Dermis microvascular lymphatic vessel endothelial cell (primary cell): ENCODE measurements around the gene SYNE1. TPM values are rescaled to one million over a fixed set of nuclear protein-coding genes. Genes with fewer than 3 reads are reported as not detected.
A peak's percentile ranks its signal among the peaks of the same experiment; 100 is the strongest.
"Not testable (repeated sequence)": the region's sequence is repeated elsewhere in the genome, so short reads cannot be mapped to it uniquely, and the experiment has no call there.

Experiments used
- DNase-seq, 2 donors: peaks; one replicate each; pipeline versions ENCODE4 v3.0.0 to v3.0.0-alpha.2; 2010; ENCODE audit warnings: low read depth in 2 of 2
- total RNA-seq: library from RNA; depleted of rRNA; stranded (reverse); fragments of >200 nt; gene quantifications from 2 replicates; pipeline ENCODE4 v1.2.1, GENCODE V29; 2014

The SYNE1 gene
- 41.3 and 62.8 TPM in 2 replicates for total RNA-seq

DNA sequence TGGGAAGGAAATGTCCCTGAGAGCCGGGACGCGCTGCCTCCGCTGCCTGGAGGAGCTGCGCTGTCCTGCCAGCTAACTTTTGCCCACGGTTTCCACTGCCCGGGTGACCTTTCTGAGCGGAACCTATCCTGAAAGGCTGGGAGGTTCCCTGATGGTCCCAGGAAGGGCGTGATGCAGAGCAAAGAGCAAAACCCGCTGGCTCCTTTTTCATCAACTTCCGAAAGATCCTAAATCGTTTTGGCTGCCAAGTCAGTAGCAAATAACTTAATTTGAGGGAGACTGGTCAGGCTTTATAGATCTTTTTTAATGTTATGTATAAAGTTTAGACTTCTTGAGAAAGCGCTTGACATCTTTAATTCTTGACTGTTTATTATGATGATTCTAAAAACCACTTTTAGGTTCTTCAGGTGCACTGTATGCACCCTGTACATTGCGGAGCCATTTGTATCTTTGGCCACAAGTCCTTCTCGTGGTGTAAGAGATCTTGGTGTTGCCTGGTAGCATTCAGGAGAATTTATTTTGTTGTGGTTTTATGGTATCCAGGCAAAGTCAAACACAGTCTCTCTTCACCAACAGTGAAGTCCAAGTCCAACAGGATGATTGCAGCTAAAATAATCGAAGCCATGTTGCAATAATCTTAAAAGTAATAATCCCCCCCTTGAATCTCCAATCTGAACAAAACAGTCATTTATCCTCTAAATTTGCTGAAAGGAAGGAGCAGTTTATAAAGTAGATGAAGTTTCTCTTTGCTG lies at the start of gene SYNE1:
Gene SYNE1, minus strand, starts transcription at position 67 of the 752 bp plus-strand sequence. CDS start 9,031 bp downstream, outside the sequence.
- no peak for DNase-seq

DNA sequence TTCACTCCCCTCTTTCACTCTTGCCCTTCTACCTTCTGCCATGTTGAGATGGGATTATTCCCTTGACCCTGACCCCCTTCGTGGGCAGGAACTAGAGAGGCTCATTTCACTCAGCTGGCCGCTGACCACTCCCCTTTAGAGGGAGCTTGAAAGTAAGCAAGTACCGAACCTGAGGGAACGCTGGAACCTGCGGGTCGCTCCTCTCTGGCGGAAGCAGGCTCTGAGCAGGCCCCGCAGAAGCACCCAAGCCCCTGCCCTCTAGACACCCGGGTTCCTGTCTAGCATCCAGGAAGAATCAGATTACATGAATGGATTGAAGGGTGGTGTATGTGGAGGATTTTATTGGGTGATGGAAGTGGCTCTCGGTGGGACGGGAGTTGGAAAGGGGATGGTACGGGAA lies 48.7 kb upstream of the SYNE1 start:
- DNase-seq = no peak

- not testable (repeated sequence) for DNase-seq
Observed at GRCh38 chr6:152682935-152683334, 45.8 kb upstream of the SYNE1 start.

GRCh38 chr6:152682141-152682540 lies 45.0 kb upstream of the SYNE1 start:
- no peak for DNase-seq

DNA sequence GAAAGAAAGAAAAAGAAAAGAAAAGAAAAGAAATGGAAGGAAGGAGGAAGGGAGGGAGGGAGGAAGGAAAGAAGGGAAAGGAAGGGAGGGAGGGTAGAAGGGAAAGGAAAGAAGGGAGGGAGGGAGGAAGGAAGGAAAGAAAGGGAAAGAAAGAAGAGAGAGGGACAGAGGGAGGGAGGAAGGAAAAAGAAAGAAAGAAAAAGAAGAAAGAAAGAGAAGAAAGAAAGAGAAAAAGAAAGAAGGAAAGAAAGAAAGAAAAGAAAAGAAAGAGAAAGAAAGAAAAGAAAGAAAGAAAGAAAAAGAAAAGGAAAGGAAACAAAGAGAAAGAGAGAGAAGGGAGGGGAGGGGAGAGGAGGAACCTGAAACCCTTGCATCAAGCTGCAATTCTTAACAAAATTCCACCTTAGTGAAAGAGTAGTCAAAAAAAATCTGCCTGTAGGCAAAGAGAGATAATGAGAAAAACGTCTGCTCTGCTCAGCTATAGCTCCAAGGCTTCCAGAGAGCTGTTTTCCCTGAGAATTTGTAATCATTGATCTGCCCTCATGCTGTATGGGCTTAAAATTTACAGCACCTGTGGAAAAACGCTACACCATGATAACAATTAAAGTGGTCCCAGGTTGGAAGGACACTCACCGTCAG lies 43.8 kb upstream of the SYNE1 start:
- no peak for DNase-seq

- no peak for DNase-seq
Observed at GRCh38 chr6:152680151-152680550, 43.0 kb upstream of the SYNE1 start.

GRCh38 chr6:152673236-152673635 lies 36.1 kb upstream of the SYNE1 start:
- DNase-seq = peak in 1 of 2 donors; percentile 59

GRCh38 chr6:152671171-152671570 lies 34.0 kb upstream of the SYNE1 start:
- DNase-seq = peak; percentile 39 to 51

- DNase-seq = peak; percentile 52 to 59
Observed at GRCh38 chr6:152669895-152670294, 32.7 kb upstream of the SYNE1 start.

DNA sequence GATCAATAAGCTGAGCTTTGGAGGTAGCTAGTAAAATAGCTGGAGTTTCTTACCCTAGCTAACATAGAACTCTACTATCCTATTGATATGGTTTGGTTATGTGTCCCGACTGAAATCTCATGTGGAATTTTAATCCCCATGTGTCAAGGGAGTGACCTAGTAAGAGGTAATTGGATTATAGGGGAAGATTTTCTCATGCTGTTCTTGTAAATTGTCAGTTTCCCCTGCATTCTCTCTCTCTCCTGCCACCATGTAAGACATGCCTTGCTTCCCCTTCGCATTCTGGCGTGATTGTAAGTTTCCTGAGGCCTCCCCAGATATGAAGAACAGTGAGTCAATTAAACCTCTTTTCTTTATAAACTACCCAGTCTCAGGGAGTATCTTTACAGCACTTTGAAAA lies 24.6 kb upstream of the SYNE1 start:
- DNase-seq = no peak

GRCh38 chr6:152651986-152652385 lies 14.8 kb upstream of the SYNE1 start:
- no peak for DNase-seq

DNA sequence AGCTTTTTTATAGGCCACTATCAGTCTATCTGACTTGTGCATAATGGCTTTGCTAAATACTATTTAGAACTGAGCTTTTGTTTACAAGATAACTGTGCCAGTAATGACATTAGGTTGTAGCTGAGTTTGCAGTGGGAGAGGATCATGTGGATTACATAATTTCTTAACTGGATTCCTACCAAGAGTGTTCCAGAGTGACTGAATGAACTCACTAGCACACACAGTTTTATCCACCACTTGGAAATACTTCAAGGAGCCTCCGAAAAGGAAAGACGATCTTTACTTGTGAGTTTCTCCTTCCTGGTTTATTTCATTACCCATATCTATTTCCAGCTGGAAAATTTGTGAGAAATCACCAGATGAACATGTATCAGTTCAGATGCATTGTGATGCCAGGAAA lies 10.9 kb upstream of the SYNE1 start:
- no peak for DNase-seq

- DNase-seq = not testable (repeated sequence)
Observed at GRCh38 chr6:152646732-152647131, 9.6 kb upstream of the SYNE1 start.

DNA sequence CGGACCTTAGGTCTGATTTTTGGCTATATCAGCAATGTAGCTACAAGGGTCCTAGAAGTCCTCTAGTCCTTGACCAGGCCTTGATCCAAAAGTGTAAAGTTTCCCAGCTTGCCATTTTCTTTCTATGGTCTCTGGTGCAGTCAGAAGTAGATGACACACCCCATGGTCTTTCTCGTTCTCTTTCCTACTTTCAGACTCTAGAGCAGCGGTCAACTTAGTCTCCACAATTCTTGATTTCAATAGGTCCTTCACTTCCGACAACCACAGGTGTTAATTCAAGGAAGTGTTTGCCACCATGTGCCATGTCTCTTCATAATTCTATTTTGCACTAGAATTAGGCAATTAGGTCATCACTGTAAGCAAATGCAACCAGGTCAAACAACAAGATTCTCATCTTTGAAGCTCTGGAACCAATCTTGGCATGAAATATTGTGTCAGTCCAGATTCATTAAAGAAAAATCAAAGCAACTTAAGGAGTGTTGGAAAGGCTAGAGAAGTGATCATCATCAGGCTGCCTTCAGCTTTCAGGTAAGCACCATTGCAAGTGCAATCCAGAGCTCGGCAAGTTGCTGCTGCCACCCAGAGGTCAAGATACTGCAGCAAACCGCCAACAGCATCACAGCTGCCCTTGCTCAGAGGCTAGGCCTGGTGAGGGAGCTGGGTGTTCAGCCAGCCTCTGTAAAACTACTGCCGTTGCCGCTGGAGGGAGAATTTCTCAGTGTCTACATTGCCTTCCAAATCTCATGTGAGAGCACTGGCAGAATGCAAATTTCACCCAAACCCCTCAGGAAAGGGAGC lies 5.6 kb upstream of the SYNE1 start:
- peak; percentile 34 to 65 for DNase-seq

DNA sequence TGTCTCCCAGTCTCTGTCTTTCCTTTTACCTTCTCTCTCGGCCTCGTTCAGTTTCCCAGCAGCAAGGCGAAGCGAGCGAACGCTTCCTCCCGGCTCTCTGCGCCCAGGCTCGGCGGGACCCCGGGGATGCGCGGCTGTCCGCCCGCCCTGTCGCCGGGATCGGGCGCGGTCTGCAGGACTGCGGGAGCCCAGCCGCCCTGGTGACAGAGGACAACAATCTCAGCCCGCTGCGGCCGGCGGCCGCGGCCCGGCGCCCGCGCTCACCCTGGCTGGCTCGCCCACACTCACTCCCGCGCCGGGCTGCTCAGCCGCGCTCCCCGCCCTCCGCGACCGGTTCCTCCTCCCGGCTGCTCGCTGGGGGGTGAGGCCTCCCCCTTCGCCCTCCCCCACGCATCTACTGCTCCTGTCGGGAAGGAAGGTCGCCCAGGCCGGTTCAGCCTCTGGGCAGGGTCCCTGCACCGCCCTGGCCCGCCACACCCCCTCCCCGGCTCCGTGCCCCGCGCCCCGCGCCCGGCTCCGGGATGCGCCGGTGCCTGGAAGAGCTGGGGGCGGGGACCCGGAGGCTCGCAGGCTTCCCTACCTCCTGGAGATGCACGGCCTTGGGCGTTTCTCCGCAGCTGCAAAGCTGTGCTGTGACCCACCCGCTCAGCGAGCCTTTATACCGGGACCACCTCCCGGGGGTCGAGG lies 410 bp downstream of the SYNE1 start:
- peak in 1 of 2 donors; percentile 26 for DNase-seq

GRCh38 chr6:152636021-152636608 lies 1.0 kb downstream of the SYNE1 start:
- peak in 1 of 2 donors; percentile 12 for DNase-seq

DNA sequence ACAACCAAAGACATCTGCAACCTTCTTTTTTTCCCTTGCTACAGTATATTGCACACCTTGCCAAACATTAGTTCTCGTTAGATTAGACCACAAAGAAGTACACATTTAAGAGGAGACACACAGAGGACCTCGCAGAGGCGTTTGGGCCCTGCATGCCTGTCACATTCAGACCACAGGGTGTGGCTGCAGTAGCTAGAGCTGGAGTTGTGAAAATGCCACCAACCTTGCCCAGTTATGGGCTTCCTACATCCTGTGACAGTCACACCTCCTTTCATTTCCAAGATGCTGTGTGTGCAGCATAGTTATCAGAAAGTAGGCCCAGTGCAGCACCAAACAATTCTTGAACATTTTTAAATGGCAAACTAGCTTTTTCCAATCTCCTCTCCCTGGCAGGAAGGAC lies 2.4 kb downstream of the SYNE1 start:
- DNase-seq = no peak

DNA sequence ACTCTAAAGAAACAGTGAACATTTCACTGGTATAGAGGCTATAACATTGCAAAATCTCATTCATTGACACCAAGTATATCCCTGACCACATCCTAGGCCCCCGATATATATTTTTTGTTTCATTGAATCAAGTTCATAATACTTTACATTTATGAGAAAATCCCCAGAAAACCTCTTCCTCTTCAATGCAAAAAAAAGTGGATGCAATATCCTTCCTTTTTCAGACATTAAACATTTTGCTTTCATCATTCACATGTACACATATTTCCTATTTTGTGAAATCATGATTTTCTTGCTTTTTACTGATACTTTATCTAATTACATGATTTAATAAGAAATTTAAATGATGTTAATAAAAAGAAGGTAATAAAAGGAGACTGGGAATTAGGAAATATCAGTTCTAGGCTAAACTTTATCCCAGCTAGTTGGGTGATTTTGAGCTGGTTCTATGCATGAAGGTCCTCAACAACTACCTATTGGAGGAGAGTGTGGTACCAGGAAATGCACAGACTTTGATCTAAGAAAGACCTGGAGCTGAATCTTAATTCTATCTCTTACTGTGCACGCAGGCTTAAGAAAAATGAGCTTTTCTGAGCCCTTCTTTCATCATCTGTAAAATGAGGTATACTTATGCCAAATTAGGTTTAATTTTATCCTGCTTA lies 4.9 kb downstream of the SYNE1 start:
- no peak for DNase-seq

- no peak for DNase-seq
Observed at GRCh38 chr6:152631376-152631775, 5.8 kb downstream of the SYNE1 start.

DNA sequence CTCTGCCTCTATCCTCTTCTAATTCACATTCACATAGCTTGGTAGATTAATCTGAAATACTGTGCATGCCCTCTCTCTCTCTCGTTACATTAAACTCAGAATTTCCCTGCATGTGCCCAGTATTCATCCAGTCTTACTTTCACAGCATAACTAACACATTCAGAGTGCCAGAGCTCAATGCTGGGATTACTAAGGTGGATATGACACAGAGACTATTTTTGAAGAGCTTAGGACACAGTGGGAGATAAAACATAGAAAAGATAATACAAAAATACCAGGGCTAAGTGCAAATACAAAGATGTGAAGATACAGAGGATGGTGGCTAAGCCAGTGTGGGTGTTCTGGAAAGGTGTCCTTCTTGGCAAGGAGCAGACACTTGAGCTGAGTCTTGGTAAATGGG lies 6.3 kb downstream of the SYNE1 start:
- no peak for DNase-seq

- no peak for DNase-seq
Observed at GRCh38 chr6:152625213-152625612, 11.9 kb downstream of the SYNE1 start.
